ENCODE measurements around the gene KPRP.

KPRP gene

GRCh38 chr1:152757747-152758146 is at the start of gene KPRP:
KPRP (plus strand) TSS chr1:152758025; CDS start chr1:152759589, 1,564 bp downstream.
- DNase-seq = no peak

GRCh38 chr1:152718238-152718637 is 39.6 kb upstream of the KPRP start:
- DNase-seq = no peak

- no peak for DNase-seq
Observed at GRCh38 chr1:152725261-152725660, 32.6 kb upstream of the KPRP start.

GRCh38 chr1:152728986-152729385 is 28.8 kb upstream of the KPRP start:
- no peak for DNase-seq

- DNase-seq = no peak
Observed at GRCh38 chr1:152735648-152736047, 22.2 kb upstream of the KPRP start.

- no peak for DNase-seq
Observed at GRCh38 chr1:152737997-152738396, 19.8 kb upstream of the KPRP start.

GRCh38 chr1:152739841-152740240 is 18.0 kb upstream of the KPRP start:
- DNase-seq = no peak

GRCh38 chr1:152741656-152742055 is 16.2 kb upstream of the KPRP start:
- no peak for DNase-seq

GRCh38 chr1:152743371-152744145 is 14.3 kb upstream of the KPRP start:
- DNase-seq = no peak

GRCh38 chr1:152745289-152745704 is 12.5 kb upstream of the KPRP start:
- no peak for DNase-seq

GRCh38 chr1:152745765-152746444 is 11.9 kb upstream of the KPRP start:
- no peak for DNase-seq

- DNase-seq = no peak
Observed at GRCh38 chr1:152747831-152748230, 10.0 kb upstream of the KPRP start.

- DNase-seq = no peak
Observed at GRCh38 chr1:152752225-152752624, 5.6 kb upstream of the KPRP start.

GRCh38 chr1:152753586-152753985 is 4.2 kb upstream of the KPRP start:
- no peak for DNase-seq

GRCh38 chr1:152756872-152757271 is 953 bp upstream of the KPRP start:
- DNase-seq = no peak

- DNase-seq = no peak
Observed at GRCh38 chr1:152758636-152759035, 811 bp downstream of the KPRP start.

- DNase-seq = no peak
Observed at GRCh38 chr1:152759453-152760173, 1.8 kb downstream of the KPRP start.

- DNase-seq = no peak
Observed at GRCh38 chr1:152760551-152761190, 2.8 kb downstream of the KPRP start.

- DNase-seq = no peak
Observed at GRCh38 chr1:152761609-152762213, 3.9 kb downstream of the KPRP start.

GRCh38 chr1:152768847-152769533 is 11.2 kb downstream of the KPRP start:
- no peak for DNase-seq

GRCh38 chr1:152770411-152770810 is 12.6 kb downstream of the KPRP start:
- no peak for DNase-seq

GRCh38 chr1:152774875-152775274 is 17.1 kb downstream of the KPRP start, which contains the start of gene LCE1F:
LCE1F (plus strand) TSS chr1:152775140; CDS start chr1:152776372, 1,232 bp downstream.
- DNase-seq = no peak

All from activated T-cell treated with anti-CD3 and anti-CD28 coated beads, Interleukin-2, amount 50 U/mL, for 48 hours (primary cell).